NT2/D1 (cell line): ENCODE measurements around the gene HS3ST3B1.

Source experiments
- SUZ12 ChIP-seq: IDR thresholded peaks from 2 replicates; pipeline ENCODE4 v1.6.1; 2011; ENCODE audit not compliant: insufficient read length, insufficient read depth; ENCODE audit errors: extremely low read depth
- YY1 ChIP-seq: IDR thresholded peaks from 2 replicates; pipeline ENCODE4 v1.6.1; 2011; ENCODE audit not compliant: insufficient read length, insufficient read depth
- ZNF274 ChIP-seq: IDR thresholded peaks from 2 replicates; pipeline ENCODE4 v1.6.1; 2011; ENCODE audit warnings: mild to moderate bottlenecking, low read depth, low read length

GRCh38 chr17:14353861-14354474 lies 53.1 kb downstream of the HS3ST3B1 start:
- TF ChIP-seq YY1 = no peak
- no peak for TF ChIP-seq ZNF274
- TF ChIP-seq SUZ12 = no peak
